Parathyroid adenoma (tissue), 2 donors: ENCODE measurements around the gene XYLT1.

Experiments used
- H2AFZ ChIP-seq: fragments of 300-600 bp; sonication (generic); one replicate; pipeline ENCODE4 v1.7.0; 2017; ENCODE audit warnings: antibody characterized with exemption, mild to moderate bottlenecking
- H3K27ac ChIP-seq: fragments of 300-600 bp; sonication (generic); one replicate; pipeline ENCODE4 v1.7.0; 2017
- H3K27me3 ChIP-seq: fragments of 300-600 bp; sonication (generic); one replicate; pipeline ENCODE4 v1.7.0; 2017; ENCODE audit warnings: low read length; ENCODE audit not compliant: control insufficient read depth, insufficient read depth
- H3K36me3 ChIP-seq: fragments of 300-600 bp; sonication (generic); one replicate; pipeline ENCODE4 v1.7.0; 2017; ENCODE audit warnings: low read length; ENCODE audit not compliant: control insufficient read depth, insufficient read depth
- H3K4me1 ChIP-seq: fragments of 300-600 bp; sonication (generic); one replicate; pipeline ENCODE4 v1.7.0; 2017; ENCODE audit warnings: control low read depth
- H3K4me2 ChIP-seq: fragments of 300-600 bp; sonication (generic); one replicate; pipeline ENCODE4 v1.7.0; 2017; ENCODE audit warnings: low read length
- H3K4me3 ChIP-seq: fragments of 300-600 bp; sonication (generic); one replicate; pipeline ENCODE4 v1.7.0; 2017; ENCODE audit warnings: low read depth, low read length
- H3K79me2 ChIP-seq: fragments of 300-600 bp; sonication (generic); one replicate; pipeline ENCODE4 v1.7.0; 2017; ENCODE audit warnings: control low read depth
- H3K9ac ChIP-seq: fragments of 300-600 bp; sonication (generic); one replicate; pipeline ENCODE4 v1.7.0; 2017; ENCODE audit warnings: mild to moderate bottlenecking
- H3K9me3 ChIP-seq: fragments of 300-600 bp; sonication (generic); one replicate; pipeline ENCODE4 v1.7.0; 2017; ENCODE audit warnings: low read length; ENCODE audit not compliant: control insufficient read depth
- TF ChIP-seq, protein P1 (sequence below): fragments of 300-600 bp; sonication (generic); IDR thresholded peaks from one replicate; pipeline ENCODE4 v1.7.0; 2017; ENCODE audit warnings: antibody characterized with exemption, mild to moderate bottlenecking
- donor health status: primary hyperparathyroidism.

XYLT1 gene

DNA sequence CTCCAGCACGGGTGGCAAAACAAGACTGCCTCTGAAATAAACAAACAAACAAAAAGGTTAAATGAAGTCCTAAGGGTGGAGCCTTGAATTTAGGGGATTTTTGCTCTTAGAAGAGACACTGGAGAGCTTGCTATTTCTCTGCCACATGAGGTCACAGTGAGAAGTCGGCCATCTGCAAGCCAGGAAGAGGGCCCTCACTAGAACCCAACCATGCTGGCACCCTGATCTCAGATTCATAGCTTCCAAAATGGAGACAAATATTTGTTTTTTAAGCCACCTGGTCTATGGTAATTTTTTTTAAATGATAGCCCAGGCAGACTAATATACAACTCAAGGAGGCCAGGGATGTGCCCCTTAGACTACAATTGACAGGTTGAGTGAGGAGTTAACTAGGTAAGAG, 255.5 kb downstream of the XYLT1 start:
- H3K27ac ChIP-seq, result no peak overlapping the region
- no peaks in the 10 kb centered on the region for H3K79me2 ChIP-seq
- H3K4me1 ChIP-seq, result no peaks in the 10 kb centered on the region
- H3K36me3 ChIP-seq, result no peaks in the 10 kb centered on the region
- H3K9ac ChIP-seq, result no peak overlapping the region
- H3K4me2 ChIP-seq, result no peak overlapping the region
- no peaks in the 10 kb centered on the region for H3K9me3 ChIP-seq
- no peaks in the 10 kb centered on the region for H3K27me3 ChIP-seq
- TF ChIP-seq, protein P1, sequence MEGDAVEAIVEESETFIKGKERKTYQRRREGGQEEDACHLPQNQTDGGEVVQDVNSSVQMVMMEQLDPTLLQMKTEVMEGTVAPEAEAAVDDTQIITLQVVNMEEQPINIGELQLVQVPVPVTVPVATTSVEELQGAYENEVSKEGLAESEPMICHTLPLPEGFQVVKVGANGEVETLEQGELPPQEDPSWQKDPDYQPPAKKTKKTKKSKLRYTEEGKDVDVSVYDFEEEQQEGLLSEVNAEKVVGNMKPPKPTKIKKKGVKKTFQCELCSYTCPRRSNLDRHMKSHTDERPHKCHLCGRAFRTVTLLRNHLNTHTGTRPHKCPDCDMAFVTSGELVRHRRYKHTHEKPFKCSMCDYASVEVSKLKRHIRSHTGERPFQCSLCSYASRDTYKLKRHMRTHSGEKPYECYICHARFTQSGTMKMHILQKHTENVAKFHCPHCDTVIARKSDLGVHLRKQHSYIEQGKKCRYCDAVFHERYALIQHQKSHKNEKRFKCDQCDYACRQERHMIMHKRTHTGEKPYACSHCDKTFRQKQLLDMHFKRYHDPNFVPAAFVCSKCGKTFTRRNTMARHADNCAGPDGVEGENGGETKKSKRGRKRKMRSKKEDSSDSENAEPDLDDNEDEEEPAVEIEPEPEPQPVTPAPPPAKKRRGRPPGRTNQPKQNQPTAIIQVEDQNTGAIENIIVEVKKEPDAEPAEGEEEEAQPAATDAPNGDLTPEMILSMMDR, result no peak
- H3K4me3 ChIP-seq, result no peak overlapping the region
- H2AFZ ChIP-seq, result no peak overlapping the region

DNA sequence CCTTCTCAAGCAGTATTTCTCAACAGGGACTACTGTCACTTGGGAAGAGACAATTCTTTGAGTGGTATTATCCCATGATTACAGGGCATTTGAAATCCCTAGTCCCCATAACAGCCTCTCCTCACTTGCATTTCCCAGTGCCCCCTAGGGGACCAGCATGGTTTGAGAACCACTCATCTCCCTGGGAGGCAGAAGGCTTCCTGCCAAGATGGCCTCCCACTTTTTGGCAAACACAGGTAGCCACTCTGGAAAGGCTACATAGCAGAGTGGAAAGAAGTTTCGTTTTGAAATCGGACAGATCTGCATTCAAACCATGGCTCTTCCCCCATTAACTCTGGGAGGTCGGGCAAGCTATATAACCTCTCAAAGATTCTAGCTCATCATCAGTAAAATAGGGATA, 256.8 kb downstream of the XYLT1 start:
- H3K79me2 ChIP-seq, result no peaks in the 10 kb centered on the region
- H3K4me3 ChIP-seq, result no peak overlapping the region
- TF ChIP-seq, protein P1, result no peak
- no peak overlapping the region for H2AFZ ChIP-seq
- no peaks in the 10 kb centered on the region for H3K36me3 ChIP-seq
- no peaks in the 10 kb centered on the region for H3K9me3 ChIP-seq
- no peak overlapping the region for H3K27ac ChIP-seq
- H3K27me3 ChIP-seq, result no peaks in the 10 kb centered on the region
- no peak overlapping the region for H3K4me2 ChIP-seq
- H3K4me1 ChIP-seq, result no peaks in the 10 kb centered on the region
- H3K9ac ChIP-seq, result no peak overlapping the region

DNA sequence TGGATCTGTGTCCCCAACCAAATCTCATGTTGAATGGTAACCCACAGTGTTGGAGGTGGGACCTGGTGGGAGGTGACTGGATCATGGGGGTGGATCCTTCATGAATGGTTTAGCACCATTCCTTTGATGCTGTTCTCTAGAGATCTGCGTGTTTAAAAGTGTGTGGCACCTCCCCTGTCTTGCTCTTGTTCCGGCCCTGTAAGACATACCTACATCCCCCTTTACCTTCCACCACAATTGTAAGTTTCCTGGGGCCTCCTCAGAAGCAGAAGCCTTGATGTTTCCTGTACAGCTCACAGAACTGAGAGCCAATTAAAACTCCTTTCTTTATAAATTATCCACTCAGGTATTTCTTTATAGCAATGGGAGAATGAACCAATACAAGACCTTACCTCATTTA, 257.7 kb downstream of the XYLT1 start:
- Histone ChIP-seq H3K9ac (no peak overlapping the region), H3K9me3 (no peaks in the 10 kb centered on the region), H3K79me2 (no peaks in the 10 kb centered on the region), H2AFZ (no peak overlapping the region), H3K4me2 (no peak overlapping the region), H3K27ac (no peak overlapping the region), H3K27me3 (no peaks in the 10 kb centered on the region), H3K4me1 (no peaks in the 10 kb centered on the region), H3K36me3 (no peaks in the 10 kb centered on the region), H3K4me3 (no peak overlapping the region)
- TF ChIP-seq, protein P1, result no peak

DNA sequence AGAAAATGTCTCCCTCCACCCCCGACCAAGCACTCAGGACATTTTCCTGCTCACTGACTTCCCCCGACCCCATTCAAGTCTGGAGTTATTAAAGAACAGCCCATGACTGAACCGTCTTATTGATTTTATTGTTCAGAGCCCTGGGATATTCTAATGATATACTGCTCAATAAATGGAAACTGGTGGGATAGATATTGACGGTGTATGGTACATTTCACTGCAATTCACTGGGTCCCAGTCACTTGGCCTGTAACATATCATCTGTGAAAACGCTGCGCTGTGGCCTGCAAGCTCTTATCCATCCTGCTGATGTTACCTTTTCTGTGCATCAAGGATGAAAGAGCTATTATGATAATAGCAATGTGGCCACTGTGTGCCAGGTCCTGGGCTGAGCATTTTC, 258.2 kb downstream of the XYLT1 start:
- no peak overlapping the region for H3K4me2 ChIP-seq
- no peak overlapping the region for H3K9ac ChIP-seq
- H3K4me3 ChIP-seq, result no peak overlapping the region
- H3K4me1 ChIP-seq, result no peaks in the 10 kb centered on the region
- H3K9me3 ChIP-seq, result no peaks in the 10 kb centered on the region
- TF ChIP-seq, protein P1, result no peak
- H3K27ac ChIP-seq, result no peak overlapping the region
- H3K79me2 ChIP-seq, result no peaks in the 10 kb centered on the region
- no peaks in the 10 kb centered on the region for H3K27me3 ChIP-seq
- H3K36me3 ChIP-seq, result no peaks in the 10 kb centered on the region
- no peak overlapping the region for H2AFZ ChIP-seq

DNA sequence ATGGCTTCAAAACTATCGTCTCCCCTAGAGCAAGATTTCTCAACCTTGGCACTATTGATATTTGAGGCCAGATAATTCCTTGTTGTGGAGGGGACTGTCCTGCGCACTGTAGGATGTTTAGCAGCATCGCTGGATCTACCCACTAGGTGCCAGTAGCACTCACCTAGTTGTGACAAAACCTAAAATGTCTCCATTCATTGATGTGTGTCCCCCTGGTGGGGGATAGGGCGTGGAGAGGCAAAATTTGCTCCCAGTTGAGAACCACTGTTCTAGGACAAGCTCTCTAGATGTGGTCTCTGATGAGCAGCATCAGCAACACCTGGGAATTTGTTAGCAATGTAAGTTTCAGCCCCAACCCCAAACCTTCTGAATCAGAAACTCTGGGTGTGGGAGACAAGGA, 259.0 kb downstream of the XYLT1 start:
- Histone ChIP-seq H3K27ac (no peak overlapping the region), H3K4me3 (no peak overlapping the region), H3K4me2 (no peak overlapping the region), H3K36me3 (no peaks in the 10 kb centered on the region), H3K9ac (no peak overlapping the region), H3K27me3 (no peaks in the 10 kb centered on the region), H3K4me1 (no peaks in the 10 kb centered on the region), H3K79me2 (no peaks in the 10 kb centered on the region), H3K9me3 (no peaks in the 10 kb centered on the region), H2AFZ (no peak overlapping the region)
- TF ChIP-seq, protein P1, result no peak
